ENCODE data around the gene PSME1. TPM values are rescaled to one million over a fixed set of nuclear protein-coding genes. Genes with fewer than 3 reads are reported as not detected.

The PSME1 gene
- polyA plus RNA-seq, 2 of the 4 experiments (the other 2 are of a cell fraction) = 83.6 to 124 TPM

DNA sequence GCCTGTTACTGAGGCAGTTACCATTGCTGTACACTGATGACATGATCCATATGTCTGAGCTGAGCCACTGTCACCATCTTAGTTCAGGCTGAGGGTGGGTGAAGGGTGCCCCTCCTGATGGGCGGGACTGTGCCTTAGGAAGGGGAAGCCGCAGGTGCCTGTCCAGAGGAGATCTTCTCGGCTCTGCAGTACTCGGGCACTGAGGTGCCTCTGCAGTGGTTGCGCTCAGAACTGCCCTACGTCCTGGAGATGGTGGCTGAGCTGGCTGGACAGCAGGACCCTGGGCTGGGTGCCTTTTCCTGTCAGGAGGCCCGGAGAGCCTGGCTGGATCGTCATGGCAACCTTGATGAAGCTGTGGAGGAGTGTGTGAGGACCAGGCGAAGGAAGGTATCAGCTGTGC, 15.0 kb downstream of the PSME1 start:
- Histone ChIP-seq H3K4me3 (no peak overlapping the region), H3K4me1 (peaks cover 6% of the 10 kb centered on the region; the same call in 2 of the 3 replicates), H3K9me3 (no peaks in the 10 kb centered on the region), H3K4me2 (no peak overlapping the region), H3K27ac (no peak overlapping the region)
- no peak for DNase-seq (ENCODE audit: low read depth in 1 of 2, low spot score in 1 of 2)
- no peak for ATAC-seq
- TF ChIP-seq MAZ (IDR thresholded peaks at IDR 0.05; ENCODE audit: borderline replicate concordance, low read depth, low read length) = no peak
- TF ChIP-seq BHLHE40 (IDR thresholded peaks at IDR 0.05; ENCODE audit: low read depth, low read length) = no peak
- no peak for TF ChIP-seq CBX8 (IDR thresholded peaks at IDR 0.05)
- TF ChIP-seq, protein P1, sequence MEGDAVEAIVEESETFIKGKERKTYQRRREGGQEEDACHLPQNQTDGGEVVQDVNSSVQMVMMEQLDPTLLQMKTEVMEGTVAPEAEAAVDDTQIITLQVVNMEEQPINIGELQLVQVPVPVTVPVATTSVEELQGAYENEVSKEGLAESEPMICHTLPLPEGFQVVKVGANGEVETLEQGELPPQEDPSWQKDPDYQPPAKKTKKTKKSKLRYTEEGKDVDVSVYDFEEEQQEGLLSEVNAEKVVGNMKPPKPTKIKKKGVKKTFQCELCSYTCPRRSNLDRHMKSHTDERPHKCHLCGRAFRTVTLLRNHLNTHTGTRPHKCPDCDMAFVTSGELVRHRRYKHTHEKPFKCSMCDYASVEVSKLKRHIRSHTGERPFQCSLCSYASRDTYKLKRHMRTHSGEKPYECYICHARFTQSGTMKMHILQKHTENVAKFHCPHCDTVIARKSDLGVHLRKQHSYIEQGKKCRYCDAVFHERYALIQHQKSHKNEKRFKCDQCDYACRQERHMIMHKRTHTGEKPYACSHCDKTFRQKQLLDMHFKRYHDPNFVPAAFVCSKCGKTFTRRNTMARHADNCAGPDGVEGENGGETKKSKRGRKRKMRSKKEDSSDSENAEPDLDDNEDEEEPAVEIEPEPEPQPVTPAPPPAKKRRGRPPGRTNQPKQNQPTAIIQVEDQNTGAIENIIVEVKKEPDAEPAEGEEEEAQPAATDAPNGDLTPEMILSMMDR (IDR thresholded peaks at IDR 0.05) = no peak
- no peak for FAIRE-seq
- 93% methylated on average over 9 of the region's 9 CpGs for WGBS (ENCODE audit: missing lambda C conversion rate)
- POLR2A ChIA-PET = interaction anchor here (1.5 to 2.1 kb wide), 2 partner anchors 10 to 63 kb away, joined by 3 to 6 read pairs; partner anchors contain the start of genes CHMP4A and IRF9
- CTCF ChIA-PET = interaction anchor here (0.9 to 12.6 kb wide), 4 partner anchors 10 to 56 kb away, joined by 3 to 168 read pairs (median 6); partner anchors contain the start of genes EMC9 and IRF9

DNA sequence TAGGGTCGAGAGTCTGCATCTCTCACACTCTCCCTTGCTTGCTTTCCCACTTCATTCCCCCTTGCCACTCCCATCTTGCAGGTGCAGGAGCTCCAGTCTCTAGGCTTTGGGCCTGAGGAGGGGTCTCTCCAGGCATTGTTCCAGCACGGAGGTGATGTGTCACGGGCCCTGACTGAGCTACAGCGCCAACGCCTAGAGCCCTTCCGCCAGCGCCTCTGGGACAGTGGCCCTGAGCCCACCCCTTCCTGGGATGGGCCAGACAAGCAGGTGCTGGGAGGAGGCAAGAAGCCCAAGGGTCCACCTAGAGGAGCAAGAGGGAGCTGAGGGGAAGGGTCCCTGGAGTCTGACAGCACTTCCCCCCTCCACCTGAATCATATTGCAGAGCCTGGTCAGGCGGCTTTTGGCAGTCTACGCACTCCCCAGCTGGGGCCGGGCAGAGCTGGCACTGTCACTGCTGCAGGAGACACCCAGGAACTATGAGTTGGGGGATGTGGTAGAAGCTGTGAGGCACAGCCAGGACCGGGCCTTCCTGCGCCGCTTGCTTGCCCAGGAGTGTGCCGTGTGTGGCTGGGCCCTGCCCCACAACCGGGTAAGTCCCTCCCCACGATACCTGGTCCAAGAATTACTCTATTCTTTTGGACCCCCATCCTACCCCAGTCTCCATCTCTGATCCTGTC, 15.5 kb downstream of the PSME1 start:
- no peak overlapping the region for H3K4me2 ChIP-seq
- ChIA-PET POLR2A (interaction anchor here (1.5 to 2.1 kb wide), 2 partner anchors 9 to 62 kb away, joined by 3 to 6 read pairs; partner anchors contain the start of genes CHMP4A and IRF9), CTCF (interaction anchor here (0.9 to 12.6 kb wide), 5 partner anchors 10 to 145 kb away, joined by 3 to 168 read pairs (median 3); partner anchors contain the start of genes EMC9 and IRF9)
- H3K9me3 ChIP-seq = no peaks in the 10 kb centered on the region
- H3K4me3 ChIP-seq = no peak overlapping the region
- ATAC-seq = no peak
- TF ChIP-seq, protein P2, sequence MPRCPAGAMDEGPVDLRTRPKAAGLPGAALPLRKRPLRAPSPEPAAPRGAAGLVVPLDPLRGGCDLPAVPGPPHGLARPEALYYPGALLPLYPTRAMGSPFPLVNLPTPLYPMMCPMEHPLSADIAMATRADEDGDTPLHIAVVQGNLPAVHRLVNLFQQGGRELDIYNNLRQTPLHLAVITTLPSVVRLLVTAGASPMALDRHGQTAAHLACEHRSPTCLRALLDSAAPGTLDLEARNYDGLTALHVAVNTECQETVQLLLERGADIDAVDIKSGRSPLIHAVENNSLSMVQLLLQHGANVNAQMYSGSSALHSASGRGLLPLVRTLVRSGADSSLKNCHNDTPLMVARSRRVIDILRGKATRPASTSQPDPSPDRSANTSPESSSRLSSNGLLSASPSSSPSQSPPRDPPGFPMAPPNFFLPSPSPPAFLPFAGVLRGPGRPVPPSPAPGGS (IDR thresholded peaks at IDR 0.05) = no peak
- TF ChIP-seq KDM5A (IDR thresholded peaks at IDR 0.05) (no peak), GATA3 (IDR thresholded peaks at IDR 0.05; ENCODE audit: borderline replicate concordance) (no peak), HOXB5 (CRISPR knock-in tag; IDR thresholded peaks at IDR 0.05) (no peak), MAZ (IDR thresholded peaks at IDR 0.05; ENCODE audit: borderline replicate concordance, low read depth, low read length) (no peak)
- TF ChIP-seq, protein P3, sequence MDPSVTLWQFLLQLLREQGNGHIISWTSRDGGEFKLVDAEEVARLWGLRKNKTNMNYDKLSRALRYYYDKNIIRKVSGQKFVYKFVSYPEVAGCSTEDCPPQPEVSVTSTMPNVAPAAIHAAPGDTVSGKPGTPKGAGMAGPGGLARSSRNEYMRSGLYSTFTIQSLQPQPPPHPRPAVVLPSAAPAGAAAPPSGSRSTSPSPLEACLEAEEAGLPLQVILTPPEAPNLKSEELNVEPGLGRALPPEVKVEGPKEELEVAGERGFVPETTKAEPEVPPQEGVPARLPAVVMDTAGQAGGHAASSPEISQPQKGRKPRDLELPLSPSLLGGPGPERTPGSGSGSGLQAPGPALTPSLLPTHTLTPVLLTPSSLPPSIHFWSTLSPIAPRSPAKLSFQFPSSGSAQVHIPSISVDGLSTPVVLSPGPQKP (IDR thresholded peaks at IDR 0.05; ENCODE audit: low read depth, low read length) = no peak
- no peak overlapping the region for H3K27ac ChIP-seq
- FAIRE-seq = no peak
- WGBS (ENCODE audit: missing lambda C conversion rate) = 91% methylated on average over 12 of the region's 16 CpGs
- H3K4me1 ChIP-seq = peaks cover 6% of the 10 kb centered on the region; the same call in 2 of the 3 replicates
- no peak for DNase-seq (ENCODE audit: low read depth in 1 of 2, low spot score in 1 of 2)

DNA sequence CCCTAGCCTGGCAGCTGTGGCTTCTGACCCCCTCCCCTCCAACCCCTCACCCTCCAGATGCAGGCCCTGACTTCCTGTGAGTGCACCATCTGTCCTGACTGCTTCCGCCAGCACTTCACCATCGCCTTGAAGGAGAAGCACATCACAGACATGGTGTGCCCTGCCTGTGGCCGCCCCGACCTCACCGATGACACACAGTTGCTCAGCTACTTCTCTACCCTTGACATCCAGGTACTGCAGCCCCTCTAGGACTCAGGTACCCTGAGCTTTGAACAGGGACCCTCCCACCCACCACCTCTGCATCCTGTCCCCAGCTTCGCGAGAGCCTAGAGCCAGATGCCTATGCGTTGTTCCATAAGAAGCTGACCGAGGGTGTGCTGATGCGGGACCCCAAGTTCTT, 19.1 kb downstream of the PSME1 start:
- Histone ChIP-seq H3K4me2 (no peak overlapping the region), H3K4me3 (no peak overlapping the region), H3K9me3 (no peaks in the 10 kb centered on the region), H3K4me1 (peaks cover 5% of the 10 kb centered on the region; the same call in 2 of the 3 replicates), H3K27ac (no peak overlapping the region)
- DNase-seq (ENCODE audit: low read depth in 1 of 2, low spot score in 1 of 2) (no peak), FAIRE-seq (no peak), ATAC-seq (no peak)
- ChIA-PET CTCF (interaction anchor here (0.6 to 4.3 kb wide), 10 partner anchors 8 to 97 kb away, joined by 3 to 15 read pairs (median 3); partner anchors contain the start of genes PSME2 and RNF31), POLR2A (interaction anchor here (0.7 kb wide), 1 partner anchor 14 kb away, joined by 3 read pairs; the partner anchor contains the start of gene EMC9)
- 100% methylated on average over 10 of the region's 10 CpGs for WGBS (ENCODE audit: missing lambda C conversion rate)
- TF ChIP-seq, protein P4, sequence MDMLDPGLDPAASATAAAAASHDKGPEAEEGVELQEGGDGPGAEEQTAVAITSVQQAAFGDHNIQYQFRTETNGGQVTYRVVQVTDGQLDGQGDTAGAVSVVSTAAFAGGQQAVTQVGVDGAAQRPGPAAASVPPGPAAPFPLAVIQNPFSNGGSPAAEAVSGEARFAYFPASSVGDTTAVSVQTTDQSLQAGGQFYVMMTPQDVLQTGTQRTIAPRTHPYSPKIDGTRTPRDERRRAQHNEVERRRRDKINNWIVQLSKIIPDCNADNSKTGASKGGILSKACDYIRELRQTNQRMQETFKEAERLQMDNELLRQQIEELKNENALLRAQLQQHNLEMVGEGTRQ (IDR thresholded peaks at IDR 0.05) = no peak
- TF ChIP-seq FOXS1 (CRISPR knock-in tag; IDR thresholded peaks at IDR 0.05) = no peak
- no peak for TF ChIP-seq ZC3H11A (IDR thresholded peaks at IDR 0.05)
- TF ChIP-seq, protein P5, sequence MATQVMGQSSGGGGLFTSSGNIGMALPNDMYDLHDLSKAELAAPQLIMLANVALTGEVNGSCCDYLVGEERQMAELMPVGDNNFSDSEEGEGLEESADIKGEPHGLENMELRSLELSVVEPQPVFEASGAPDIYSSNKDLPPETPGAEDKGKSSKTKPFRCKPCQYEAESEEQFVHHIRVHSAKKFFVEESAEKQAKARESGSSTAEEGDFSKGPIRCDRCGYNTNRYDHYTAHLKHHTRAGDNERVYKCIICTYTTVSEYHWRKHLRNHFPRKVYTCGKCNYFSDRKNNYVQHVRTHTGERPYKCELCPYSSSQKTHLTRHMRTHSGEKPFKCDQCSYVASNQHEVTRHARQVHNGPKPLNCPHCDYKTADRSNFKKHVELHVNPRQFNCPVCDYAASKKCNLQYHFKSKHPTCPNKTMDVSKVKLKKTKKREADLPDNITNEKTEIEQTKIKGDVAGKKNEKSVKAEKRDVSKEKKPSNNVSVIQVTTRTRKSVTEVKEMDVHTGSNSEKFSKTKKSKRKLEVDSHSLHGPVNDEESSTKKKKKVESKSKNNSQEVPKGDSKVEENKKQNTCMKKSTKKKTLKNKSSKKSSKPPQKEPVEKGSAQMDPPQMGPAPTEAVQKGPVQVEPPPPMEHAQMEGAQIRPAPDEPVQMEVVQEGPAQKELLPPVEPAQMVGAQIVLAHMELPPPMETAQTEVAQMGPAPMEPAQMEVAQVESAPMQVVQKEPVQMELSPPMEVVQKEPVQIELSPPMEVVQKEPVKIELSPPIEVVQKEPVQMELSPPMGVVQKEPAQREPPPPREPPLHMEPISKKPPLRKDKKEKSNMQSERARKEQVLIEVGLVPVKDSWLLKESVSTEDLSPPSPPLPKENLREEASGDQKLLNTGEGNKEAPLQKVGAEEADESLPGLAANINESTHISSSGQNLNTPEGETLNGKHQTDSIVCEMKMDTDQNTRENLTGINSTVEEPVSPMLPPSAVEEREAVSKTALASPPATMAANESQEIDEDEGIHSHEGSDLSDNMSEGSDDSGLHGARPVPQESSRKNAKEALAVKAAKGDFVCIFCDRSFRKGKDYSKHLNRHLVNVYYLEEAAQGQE (IDR thresholded peaks at IDR 0.05) = no peak
- TF ChIP-seq BHLHE40 (IDR thresholded peaks at IDR 0.05; ENCODE audit: low read depth, low read length) = no peak
- no peak for TF ChIP-seq FOSL2 (IDR thresholded peaks at IDR 0.05)
- TF ChIP-seq FOSL2 (CRISPR knock-in tag; IDR thresholded peaks at IDR 0.05) = no peak
- TF ChIP-seq EHF (CRISPR knock-in tag; IDR thresholded peaks at IDR 0.05) = no peak
- no peak for TF ChIP-seq KDM5A (IDR thresholded peaks at IDR 0.05)
- TF ChIP-seq CBX8 (IDR thresholded peaks at IDR 0.05) = no peak
- TF ChIP-seq, protein P6, sequence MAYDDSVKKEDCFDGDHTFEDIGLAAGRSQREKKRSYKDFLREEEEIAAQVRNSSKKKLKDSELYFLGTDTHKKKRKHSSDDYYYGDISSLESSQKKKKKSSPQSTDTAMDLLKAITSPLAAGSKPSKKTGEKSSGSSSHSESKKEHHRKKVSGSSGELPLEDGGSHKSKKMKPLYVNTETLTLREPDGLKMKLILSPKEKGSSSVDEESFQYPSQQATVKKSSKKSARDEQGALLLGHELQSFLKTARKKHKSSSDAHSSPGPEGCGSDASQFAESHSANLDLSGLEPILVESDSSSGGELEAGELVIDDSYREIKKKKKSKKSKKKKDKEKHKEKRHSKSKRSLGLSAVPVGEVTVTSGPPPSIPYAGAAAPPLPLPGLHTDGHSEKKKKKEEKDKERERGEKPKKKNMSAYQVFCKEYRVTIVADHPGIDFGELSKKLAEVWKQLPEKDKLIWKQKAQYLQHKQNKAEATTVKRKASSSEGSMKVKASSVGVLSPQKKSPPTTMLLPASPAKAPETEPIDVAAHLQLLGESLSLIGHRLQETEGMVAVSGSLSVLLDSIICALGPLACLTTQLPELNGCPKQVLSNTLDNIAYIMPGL (CRISPR knock-in tag; IDR thresholded peaks at IDR 0.05; ENCODE audit: borderline replicate concordance) = no peak
- TF ChIP-seq ZSCAN20 (CRISPR knock-in tag; IDR thresholded peaks at IDR 0.05) = no peak
- TF ChIP-seq, protein P7, sequence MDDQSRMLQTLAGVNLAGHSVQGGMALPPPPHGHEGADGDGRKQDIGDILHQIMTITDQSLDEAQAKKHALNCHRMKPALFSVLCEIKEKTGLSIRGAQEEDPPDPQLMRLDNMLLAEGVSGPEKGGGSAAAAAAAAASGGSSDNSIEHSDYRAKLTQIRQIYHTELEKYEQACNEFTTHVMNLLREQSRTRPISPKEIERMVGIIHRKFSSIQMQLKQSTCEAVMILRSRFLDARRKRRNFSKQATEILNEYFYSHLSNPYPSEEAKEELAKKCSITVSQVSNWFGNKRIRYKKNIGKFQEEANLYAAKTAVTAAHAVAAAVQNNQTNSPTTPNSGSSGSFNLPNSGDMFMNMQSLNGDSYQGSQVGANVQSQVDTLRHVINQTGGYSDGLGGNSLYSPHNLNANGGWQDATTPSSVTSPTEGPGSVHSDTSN (IDR thresholded peaks at IDR 0.05) = no peak

Measured in A549 (cell line).